Measurements from ENCODE around the gene NUP214. TPM values are rescaled to one million over a fixed set of nuclear protein-coding genes. Genes with fewer than 3 reads are reported as not detected.

Gene NUP214
- total and polyA plus RNA-seq, 2 of the 8 experiments (the other 6 are each of a cell fraction or from before 2014, with no cell fraction given) = 28.6 to 50.2 TPM

DNA sequence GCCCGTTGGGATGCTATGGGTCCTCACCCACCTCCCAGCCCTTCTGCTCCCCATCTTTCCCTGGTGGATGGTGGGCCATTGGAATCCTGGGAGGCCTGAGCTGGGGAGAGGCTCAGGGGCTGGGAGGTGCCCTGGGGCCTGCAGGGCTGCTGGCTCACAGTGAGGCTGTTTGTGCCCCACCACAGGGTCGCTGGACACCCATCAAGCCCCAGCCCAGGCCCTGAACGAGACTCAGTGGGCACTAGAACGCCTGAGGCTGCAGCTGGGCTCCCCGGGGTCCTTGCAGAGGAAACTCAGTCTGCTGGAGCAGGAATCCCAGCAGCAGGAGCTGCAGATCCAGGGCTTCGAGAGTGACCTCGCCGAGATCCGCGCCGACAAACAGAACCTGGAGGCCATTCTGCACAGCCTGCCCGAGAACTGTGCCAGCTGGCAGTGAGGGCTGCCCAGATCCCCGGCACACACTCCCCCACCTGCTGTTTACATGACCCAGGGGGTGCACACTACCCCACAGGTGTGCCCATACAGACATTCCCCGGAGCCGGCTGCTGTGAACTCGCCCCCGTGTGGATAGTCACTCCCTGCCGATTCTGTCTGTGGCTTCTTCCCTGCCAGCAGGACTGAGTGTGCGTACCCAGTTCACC is 33.9 kb upstream of the NUP214 start (continued):
- TF ChIP-seq YY1 (IDR thresholded peaks at IDR 0.05; ENCODE audit: low read depth, low read length) = no peak
- no peak for TF ChIP-seq RNF2 (IDR thresholded peaks at IDR 0.05; ENCODE audit: borderline replicate concordance, low read depth, low read length, missing control alignments, poor library complexity, severe bottlenecking)
- no peak for TF ChIP-seq BRCA1 (IDR thresholded peaks at IDR 0.05; ENCODE audit: low read depth, low read length)
- no peak for TF ChIP-seq JUND (IDR thresholded peaks at IDR 0.05; ENCODE audit: low read length)
- TF ChIP-seq SIRT6 (IDR thresholded peaks at IDR 0.05; ENCODE audit: low read length) = no peak
- no peak for TF ChIP-seq CHD1 (IDR thresholded peaks at IDR 0.05; ENCODE audit: low read depth, low read length)

All from H1 (cell line).